Lung (tissue), 12 donors: ENCODE results near the gene PTPRG. TPM values are rescaled to one million over a fixed set of nuclear protein-coding genes. Genes with fewer than 3 reads are reported as not detected.

ENCODE experiments used
- ATAC-seq: fragments of 200-7000 bp; cut with Tn5 transposase; one replicate; pipeline ENCODE4 v1.9.1; 2020; ENCODE audit warnings: moderate number of reproducible peaks; ENCODE audit not compliant: insufficient read depth, low FRiP score
- DNase-seq, 3 donors: peaks; one replicate each; pipeline ENCODE4 v3.0.0-alpha.2; 2013 to 2017
- H3K27ac ChIP-seq, 2 donors: one replicate each; pipeline ENCODE4 v1.5.1; 2013; ENCODE audit warnings: mild to moderate bottlenecking in 2 of 2, moderate library complexity in 2 of 2, control low read depth in 1 of 2, inconsistent platforms in 1 of 2, low read depth in 1 of 2, low read length in 1 of 2
- H3K27me3 ChIP-seq, 3 donors: one replicate each; pipeline ENCODE4 v1.5.1; 2013; ENCODE audit warnings: low read length in 2 of 3; ENCODE audit not compliant: control insufficient read depth in 3 of 3, insufficient read depth in 3 of 3
- H3K36me3 ChIP-seq, 4 donors: one replicate each; pipeline ENCODE4 v1.5.1; 2013; ENCODE audit warnings: low read length in 4 of 4, mild to moderate bottlenecking in 1 of 4, moderate library complexity in 1 of 4; ENCODE audit not compliant: control insufficient read depth in 4 of 4, insufficient read depth in 4 of 4
- H3K4me1 ChIP-seq, 5 donors: one replicate each; pipeline ENCODE4 v1.5.1; 2013; ENCODE audit warnings: low read length in 5 of 5, mild to moderate bottlenecking in 2 of 5, moderate library complexity in 1 of 5; ENCODE audit not compliant: control insufficient read depth in 5 of 5, insufficient read depth in 5 of 5
- H3K4me3 ChIP-seq: one replicate; pipeline ENCODE4 v1.5.1; 2013; ENCODE audit warnings: mild to moderate bottlenecking, control low read depth, moderate library complexity
- H3K9ac ChIP-seq, 2 donors: one replicate each; pipeline ENCODE4 v1.5.1; 2013; ENCODE audit warnings: low read length in 2 of 2, control low read depth in 1 of 2; ENCODE audit not compliant: insufficient read depth in 1 of 2
- H3K9me3 ChIP-seq, 4 donors: one replicate each; pipeline ENCODE4 v1.5.1; 2013; ENCODE audit warnings: low read length in 3 of 4, mild to moderate bottlenecking in 1 of 4, moderate library complexity in 1 of 4; ENCODE audit not compliant: control insufficient read depth in 4 of 4, insufficient read depth in 3 of 4
- WGBS, 2 donors: extraction: QIAGEN DNeasy Blood & Tissue Kit; methylation state at CpG; one replicate each; pipeline ENCODE4 v1.1.7; 2013; 5-methylcytosine and 5-hydroxymethylcytosine counted together
- polyA plus RNA-seq, 2 donors: library from polyadenylated mRNA; stranded (reverse); fragments of 200-250 nt; gene quantifications; one replicate each; pipeline ENCODE4 v1.2.1, GENCODE V29; 2013
- total RNA-seq, 2 donors: library from RNA; depleted of rRNA in 1 of 2; stranded (reverse); fragments of >200 nt in 1 of 2; gene quantifications; one replicate each; pipeline ENCODE4 v1.2.1, GENCODE V29; 2014 to 2021
- TF ChIP-seq, protein P1 (sequence below): IDR thresholded peaks from 2 replicates; pipeline ENCODE4 v1.5.1; 2012; ENCODE audit warnings: mild to moderate bottlenecking; ENCODE audit errors: control extremely low read depth, extremely low read depth
- donor health status: control.
- donor health status: control.
- donor health status: Bipolar disorder and iron deficiency.
- donor health status: healthy.
- donor health status: DM: yes; HTN: yes; CAD: no.

PTPRG gene
- total and polyA plus RNA-seq, 4 donors = 8.5 to 131 (median 75.9) TPM

DNA sequence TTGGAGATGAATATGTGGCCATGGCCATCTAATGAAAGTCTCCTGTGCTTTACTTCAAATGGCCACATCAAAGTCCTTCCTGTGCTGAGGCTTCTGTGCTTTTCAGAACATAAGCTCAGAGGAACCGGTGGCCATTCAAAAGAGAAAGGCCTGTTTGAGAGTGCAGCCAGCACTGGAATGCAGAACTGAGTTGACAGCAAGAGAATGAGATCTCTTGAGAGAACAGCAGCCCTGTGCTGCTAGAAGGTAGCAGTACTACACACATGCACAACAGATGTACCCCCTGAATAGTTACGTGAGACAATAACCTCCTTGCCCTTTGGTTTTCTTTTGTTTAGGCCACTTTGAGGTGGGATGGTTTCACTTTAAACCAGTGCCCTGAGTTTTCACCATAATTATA, 292.5 kb downstream of the PTPRG start:
- peaks cover 5 to 28% (median 10%) of the 10 kb centered on the region in 5 donors for H3K4me1 ChIP-seq
- TF ChIP-seq, protein P1, sequence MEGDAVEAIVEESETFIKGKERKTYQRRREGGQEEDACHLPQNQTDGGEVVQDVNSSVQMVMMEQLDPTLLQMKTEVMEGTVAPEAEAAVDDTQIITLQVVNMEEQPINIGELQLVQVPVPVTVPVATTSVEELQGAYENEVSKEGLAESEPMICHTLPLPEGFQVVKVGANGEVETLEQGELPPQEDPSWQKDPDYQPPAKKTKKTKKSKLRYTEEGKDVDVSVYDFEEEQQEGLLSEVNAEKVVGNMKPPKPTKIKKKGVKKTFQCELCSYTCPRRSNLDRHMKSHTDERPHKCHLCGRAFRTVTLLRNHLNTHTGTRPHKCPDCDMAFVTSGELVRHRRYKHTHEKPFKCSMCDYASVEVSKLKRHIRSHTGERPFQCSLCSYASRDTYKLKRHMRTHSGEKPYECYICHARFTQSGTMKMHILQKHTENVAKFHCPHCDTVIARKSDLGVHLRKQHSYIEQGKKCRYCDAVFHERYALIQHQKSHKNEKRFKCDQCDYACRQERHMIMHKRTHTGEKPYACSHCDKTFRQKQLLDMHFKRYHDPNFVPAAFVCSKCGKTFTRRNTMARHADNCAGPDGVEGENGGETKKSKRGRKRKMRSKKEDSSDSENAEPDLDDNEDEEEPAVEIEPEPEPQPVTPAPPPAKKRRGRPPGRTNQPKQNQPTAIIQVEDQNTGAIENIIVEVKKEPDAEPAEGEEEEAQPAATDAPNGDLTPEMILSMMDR = no peak
- H3K9me3 ChIP-seq = no peaks in the 10 kb centered on the region
- 50 to 62% methylated on average over 2 of the region's 2 CpGs for WGBS, 2 donors
- no peak for ATAC-seq
- no peak overlapping the region for H3K9ac ChIP-seq
- H3K36me3 ChIP-seq = no peaks in the 10 kb centered on the region
- peak overlapping the region in 1 of 2 donors; percentile 42 for H3K27ac ChIP-seq
- no peak for DNase-seq
- H3K4me3 ChIP-seq = no peak overlapping the region
- H3K27me3 ChIP-seq = no peaks in the 10 kb centered on the region

- no peaks in the 10 kb centered on the region for H3K9me3 ChIP-seq
- WGBS, 2 donors = 83 to 94% methylated on average over 1 of the region's 1 CpG
- no peak overlapping the region for H3K27ac ChIP-seq
- H3K9ac ChIP-seq = no peak overlapping the region
- ATAC-seq (no peak), DNase-seq (no peak)
- no peaks in the 10 kb centered on the region for H3K36me3 ChIP-seq
- H3K4me3 ChIP-seq = no peak overlapping the region
- H3K4me1 ChIP-seq = peaks cover 0 to 21% (median 5%) of the 10 kb centered on the region in 5 donors
- TF ChIP-seq, protein P1 = no peak
- no peaks in the 10 kb centered on the region for H3K27me3 ChIP-seq
These were observed 293.8 kb downstream of the PTPRG start for GRCh38 chr3:61855211-61855610.

GRCh38 chr3:61857297-61857696, 295.9 kb downstream of the PTPRG start:
- Histone ChIP-seq H3K36me3 (no peaks in the 10 kb centered on the region), H3K4me3 (no peak overlapping the region), H3K27ac (no peak overlapping the region), H3K4me1 (peaks cover 0 to 28% (median 5%) of the 10 kb centered on the region in 5 donors), H3K27me3 (no peaks in the 10 kb centered on the region), H3K9me3 (no peaks in the 10 kb centered on the region), H3K9ac (no peak overlapping the region)
- ATAC-seq (no peak), DNase-seq (no peak)
- WGBS, 2 donors = 88 to 92% methylated on average over 2 of the region's 2 CpGs
- TF ChIP-seq, protein P1 = no peak

DNA sequence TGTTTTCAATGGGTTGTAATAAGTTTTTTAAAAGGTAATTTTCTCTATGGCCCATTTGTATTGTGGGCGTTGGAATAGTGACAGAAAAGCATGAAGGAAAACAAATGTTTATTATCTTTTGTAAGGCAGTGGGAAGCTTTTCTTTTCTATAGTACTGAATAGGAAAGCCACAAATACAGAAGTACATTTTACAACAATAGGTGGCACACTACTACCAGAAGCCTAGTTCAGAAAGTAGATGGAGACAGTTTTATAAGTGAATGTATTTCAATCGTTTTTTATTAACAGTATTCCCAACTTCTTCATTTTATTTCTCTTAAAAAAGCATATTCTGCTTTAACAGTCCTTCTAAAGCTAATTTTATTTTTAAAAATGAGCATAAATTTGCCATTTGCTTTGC, 296.7 kb downstream of the PTPRG start:
- Histone ChIP-seq H3K9ac (no peak overlapping the region), H3K4me3 (no peak overlapping the region), H3K27me3 (no peaks in the 10 kb centered on the region), H3K9me3 (no peaks in the 10 kb centered on the region), H3K4me1 (peaks cover 0 to 22% (median 5%) of the 10 kb centered on the region in 5 donors), H3K36me3 (no peaks in the 10 kb centered on the region), H3K27ac (no peak overlapping the region)
- TF ChIP-seq, protein P1 = peak; percentile 20
- ATAC-seq = no peak
- 4 to 10% methylated on average over 2 of the region's 2 CpGs for whole genome bisulfite sequencing, 2 donors
- peak in 2 of 3 donors; percentile 51 to 70 for DNase-seq
